Measurements from ENCODE around the gene CASTOR2.
"Not testable (repeated sequence)": the region's sequence is repeated elsewhere in the genome, so short reads cannot be mapped to it uniquely, and the experiment has no call there.

CASTOR2 gene

DNA sequence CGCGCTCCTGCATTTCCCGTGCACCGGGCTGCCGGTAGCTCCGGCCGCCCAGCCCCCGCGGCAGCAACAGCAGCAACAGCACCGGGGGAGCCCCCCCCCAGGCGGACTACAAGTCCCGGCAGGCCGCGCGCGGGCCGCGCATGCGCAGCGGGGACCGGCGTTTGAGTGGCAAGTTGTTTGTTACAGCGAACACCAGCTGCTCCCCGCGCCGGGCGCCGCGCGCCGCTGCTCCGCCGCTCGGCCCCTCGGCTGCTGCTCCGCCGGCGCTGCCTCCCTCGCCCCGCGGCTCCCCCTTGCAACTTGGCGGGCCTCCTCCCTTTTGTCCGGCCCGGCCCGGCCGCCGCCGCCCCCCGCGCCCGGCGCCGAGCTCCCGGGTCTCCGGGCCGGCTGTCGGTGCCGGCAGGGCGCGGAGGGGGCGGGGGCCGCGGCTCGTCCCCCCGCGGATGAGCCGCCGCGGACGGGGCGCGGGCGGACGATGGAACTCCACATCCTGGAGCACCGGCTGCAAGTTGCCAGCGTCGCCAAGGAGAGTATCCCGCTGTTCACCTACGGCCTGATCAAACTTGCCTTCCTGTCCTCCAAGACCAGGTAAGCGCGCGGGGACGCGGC is at the start of gene CASTOR2:
Gene CASTOR2 (plus strand): TSS at position 195 of the 609 bp plus-strand sequence. CDS start 281 bp downstream, at position 476.
- DNase-seq = not testable (repeated sequence)

DNA sequence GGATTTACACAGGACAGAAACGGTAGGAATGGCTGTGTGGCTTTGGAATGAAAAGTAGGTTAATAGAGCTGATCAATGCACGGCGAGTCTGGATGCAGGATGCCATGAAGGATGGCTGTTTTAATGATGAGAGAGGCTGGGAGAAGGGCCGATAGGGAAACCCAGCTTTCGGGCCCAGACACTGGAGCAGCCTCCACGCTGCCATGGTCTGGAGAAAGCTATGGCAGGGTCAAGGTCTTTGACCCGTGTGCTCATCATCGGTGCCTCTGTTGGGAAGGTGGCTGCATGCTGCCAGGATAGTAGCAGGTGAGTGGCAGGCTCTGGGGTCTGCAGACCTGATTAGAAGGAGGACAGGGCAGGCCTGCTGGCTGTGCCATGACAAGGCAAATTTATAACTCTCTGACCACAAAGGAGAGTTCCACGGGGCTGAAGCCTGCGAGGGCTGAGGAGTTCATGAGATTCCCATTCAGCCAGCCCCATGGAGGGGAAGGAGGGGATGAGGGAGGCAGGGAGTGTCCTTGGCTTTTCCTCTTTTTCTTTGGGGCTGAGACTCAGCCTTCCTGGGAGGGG is 42.1 kb upstream of the CASTOR2 start:
- DNase-seq = not testable (repeated sequence)

DNA sequence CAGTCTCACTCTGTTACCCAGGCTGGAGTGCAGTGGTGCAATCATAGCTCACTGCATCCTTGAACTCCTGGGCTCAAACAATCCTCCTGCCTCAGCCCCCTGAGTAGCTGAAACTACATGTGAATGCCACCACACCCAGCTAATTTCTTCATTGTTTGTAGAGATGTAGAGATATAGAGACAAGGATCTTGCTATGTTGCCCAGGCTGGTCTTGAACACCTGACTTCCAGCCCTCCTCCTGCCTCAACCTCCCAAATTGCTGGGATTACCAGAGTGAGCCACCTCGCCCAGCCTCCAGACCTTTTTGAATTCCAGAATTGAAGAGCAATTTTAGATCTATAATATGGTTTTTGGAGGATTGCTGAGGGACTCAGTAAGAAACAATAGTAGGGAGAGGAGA is 40.9 kb upstream of the CASTOR2 start:
- not testable (repeated sequence) for DNase-seq

DNA sequence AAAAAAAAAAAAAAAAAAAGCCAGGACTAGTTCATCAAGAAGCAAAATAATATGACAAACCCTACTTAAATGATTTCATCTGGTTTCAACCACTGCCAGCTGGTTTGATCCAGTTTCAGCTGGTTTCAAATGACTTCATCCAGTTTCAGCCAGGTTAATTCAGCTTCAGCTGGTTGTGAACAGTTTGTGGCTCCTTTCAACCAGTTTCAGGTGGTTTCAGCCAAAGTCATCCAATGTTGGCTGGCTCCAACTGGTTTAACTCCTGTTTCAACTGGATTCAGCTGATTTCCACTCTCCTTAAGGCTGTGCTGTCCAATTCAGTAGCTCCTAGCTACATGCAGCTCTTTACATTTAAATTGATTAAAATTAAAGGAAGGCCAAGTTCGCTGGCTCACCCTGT is 37.5 kb upstream of the CASTOR2 start:
- not testable (repeated sequence) for DNase-seq

DNA sequence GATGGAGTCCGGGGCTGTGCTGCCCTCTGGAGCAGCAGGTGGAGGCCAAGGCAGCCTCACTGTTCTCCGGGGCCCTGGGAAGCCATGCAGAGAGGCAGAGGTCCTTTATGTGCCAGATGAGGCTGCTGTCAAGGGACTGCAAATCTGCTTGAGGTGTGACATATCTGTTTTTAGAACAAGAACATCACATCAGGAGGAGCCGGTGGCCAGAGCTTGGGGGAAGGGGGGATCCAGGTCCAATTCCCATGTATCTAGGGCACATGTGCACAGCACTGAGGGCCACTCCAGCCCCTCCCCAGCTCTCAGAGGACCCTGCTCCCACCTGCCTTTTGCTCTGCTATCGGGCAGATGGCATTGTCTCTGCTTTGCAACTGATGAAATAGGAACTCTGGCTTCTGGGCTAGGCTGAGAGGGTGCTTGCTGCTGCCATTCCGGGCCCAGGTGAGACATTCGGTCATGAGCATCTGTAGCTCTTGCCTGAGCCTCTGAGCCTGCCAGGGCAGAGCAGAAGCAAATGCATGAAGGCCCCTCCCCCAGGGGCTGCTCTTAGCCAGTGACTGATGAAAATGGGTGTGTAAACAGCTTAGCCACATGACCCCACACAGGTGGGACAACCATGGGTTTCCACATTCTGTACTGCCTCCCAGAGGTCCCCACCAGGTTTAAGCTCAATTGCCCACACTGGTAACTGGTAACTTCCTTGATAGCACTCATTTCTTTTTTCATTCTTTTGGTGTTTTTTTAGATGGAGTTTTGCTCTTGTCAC is 32.8 kb upstream of the CASTOR2 start:
- not testable (repeated sequence) for DNase-seq

DNA sequence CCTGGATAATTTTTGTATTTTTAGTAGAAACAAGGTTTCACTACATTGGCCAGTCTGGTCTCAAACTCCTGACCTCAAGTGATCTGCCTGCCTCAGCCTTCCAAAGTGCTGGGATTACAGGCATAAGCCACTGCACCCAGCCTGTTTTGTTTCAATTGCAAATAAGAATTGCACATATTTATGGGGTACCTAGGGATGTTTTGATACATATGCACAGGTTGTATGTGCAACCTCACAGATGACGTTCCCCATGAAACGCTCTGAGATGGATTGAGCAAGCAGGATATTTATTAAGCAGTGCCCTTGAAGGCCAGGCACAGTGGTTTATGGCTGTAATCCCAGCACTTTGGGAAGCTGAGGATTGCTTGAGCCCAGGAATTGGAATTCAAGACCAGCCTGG is 25.1 kb upstream of the CASTOR2 start:
- DNase-seq = not testable (repeated sequence)

DNA sequence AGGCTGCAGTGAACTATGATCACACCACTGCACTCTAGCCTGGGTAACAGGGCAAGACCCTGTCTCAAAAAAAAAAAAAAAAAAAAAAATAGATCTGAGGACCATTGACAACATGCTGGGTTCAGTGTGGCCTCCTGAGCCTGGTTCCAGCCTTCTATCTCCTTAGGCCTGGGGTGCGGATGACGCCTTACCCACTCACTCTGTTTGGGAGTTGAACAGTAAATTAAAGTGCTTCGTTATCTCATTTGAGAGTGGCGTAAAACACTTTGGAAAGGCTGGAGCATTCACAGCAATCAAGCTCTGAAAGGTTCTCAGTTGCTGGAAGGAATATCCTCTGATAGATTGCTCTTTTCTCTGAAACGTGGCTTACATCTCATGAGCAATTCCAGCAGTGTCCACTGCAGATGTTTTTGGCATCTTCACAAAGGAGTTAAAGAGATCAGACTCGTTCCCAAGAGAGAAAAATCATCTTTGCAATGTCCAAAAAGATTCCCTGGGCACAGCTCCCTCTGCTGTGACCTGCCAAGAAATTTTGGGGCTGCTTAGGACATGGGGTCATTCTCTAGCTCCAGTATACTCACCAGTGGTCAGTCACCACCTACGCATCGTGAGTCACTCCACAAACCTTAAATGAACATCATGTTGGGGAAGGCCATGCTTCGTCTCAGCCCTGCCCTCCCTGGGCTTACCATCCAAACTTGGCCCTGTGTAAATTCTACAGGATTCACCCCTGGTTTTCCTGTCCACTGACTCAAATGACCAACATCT is 23.0 kb upstream of the CASTOR2 start:
- not testable (repeated sequence) for DNase-seq

DNA sequence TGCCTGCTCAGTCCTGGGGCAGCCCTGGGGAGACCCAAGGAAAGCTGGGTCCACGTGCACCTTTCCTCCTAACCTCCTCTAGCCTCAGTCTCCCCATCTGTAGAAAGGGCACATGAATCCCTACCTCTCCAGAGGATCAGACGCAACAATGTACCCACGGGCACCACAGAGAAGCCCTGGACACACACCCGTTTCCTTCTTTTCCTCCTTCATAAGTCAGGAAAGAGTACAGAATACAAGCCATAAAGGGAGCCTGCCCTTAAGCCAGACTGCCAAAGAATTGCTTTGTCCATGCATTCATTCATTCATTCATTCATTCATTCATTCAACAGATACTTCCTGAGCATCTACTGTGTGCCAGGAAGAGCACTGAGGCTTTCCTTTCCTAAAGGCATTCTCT is 20.6 kb upstream of the CASTOR2 start:
- DNase-seq = not testable (repeated sequence)

DNA sequence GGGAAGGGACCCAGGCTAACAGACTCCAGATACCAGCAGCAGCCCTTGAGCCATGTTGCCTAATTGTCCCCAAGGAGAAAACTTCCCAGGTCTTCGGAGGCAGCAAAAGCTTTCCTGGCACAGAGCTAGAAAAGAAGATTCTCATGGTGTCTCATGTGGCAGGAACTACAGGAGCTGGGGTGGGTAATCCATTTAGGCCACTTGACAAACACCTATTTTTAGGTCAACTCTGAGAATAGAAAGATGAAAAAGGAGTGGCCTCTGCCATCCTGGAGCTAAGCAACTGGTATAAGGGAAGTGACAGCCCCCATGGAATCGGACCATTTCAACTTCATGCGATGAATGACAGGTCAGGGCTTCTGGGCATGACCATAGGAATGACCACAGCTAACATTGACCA is 16.8 kb upstream of the CASTOR2 start:
- not testable (repeated sequence) for DNase-seq

DNA sequence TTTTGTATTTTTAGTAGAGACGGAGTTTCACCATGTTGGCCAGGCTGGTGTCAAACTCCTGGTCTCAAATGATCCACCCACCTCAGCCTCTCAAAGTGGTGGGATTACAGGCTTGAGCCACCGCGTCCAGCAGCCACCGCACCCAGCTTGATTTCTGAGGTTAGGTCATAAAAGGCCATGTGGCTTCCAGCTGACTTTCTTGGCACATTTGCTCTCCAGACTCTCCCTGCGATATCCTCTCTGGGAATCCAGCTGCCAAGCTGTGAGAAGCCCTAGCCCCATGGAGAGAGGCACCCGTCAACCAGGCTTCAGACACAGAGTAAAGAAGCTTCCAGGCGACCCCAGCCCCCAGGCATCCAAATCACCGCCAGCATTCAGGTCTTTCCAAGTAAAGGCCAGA is 10.7 kb upstream of the CASTOR2 start:
- DNase-seq = not testable (repeated sequence)

DNA sequence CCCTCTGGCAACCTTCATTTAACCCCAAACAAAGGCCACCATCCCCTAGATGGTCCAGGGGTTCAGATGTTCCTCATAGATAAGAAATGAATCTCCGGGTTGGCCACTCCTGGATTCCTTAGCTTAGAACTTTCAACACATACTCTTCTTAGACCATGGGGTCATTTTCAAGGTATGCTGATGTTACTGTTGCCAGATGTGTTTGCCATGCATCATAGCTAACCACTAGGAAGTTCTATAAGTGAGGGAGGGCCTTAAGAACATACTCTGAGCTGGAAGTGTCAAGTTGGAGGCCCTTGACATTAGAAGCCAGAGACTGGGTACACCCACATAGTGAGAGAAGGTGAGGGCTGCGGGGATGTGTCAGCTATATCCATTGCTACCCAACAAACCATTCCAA is 6.2 kb upstream of the CASTOR2 start:
- not testable (repeated sequence) for DNase-seq

DNA sequence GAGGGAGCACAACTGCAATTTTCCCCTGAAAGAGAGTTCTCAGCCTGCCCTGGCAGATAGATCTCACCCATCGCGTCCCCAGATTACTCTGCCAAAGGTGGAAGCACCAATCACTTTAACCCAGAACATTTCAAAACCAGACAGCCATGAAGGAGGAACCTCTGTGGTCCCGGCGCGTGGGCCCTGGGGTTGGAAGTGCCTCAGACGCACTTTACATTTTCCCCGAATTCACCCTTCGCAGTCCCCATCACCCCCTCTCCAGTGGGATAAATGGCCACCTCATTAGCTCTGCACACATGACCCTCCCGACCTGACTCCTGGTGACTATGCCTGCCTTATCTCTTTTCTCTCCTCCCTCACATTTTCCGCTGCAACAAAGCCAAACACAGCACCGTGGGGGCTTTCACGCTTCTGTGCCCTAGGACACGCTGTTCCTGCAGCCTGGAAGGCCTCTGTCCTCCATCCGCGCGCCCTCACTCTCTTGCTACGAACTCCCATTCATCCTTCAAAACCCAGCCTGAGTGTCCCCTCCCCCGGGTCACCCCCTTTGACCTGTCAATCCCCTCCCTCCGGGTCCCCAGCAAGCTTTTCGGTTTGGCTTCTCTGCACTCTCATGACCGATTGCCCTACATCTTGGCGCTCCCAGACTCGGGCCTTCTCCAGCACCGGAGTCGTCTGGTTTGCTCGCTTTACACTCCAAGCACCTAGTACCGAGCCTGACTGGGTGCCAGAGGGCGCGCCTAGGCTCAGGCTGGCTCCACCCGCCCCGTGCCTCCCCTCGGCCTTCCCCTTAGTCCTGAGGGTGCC is 598 bp upstream of the CASTOR2 start:
- DNase-seq = not testable (repeated sequence)

DNA sequence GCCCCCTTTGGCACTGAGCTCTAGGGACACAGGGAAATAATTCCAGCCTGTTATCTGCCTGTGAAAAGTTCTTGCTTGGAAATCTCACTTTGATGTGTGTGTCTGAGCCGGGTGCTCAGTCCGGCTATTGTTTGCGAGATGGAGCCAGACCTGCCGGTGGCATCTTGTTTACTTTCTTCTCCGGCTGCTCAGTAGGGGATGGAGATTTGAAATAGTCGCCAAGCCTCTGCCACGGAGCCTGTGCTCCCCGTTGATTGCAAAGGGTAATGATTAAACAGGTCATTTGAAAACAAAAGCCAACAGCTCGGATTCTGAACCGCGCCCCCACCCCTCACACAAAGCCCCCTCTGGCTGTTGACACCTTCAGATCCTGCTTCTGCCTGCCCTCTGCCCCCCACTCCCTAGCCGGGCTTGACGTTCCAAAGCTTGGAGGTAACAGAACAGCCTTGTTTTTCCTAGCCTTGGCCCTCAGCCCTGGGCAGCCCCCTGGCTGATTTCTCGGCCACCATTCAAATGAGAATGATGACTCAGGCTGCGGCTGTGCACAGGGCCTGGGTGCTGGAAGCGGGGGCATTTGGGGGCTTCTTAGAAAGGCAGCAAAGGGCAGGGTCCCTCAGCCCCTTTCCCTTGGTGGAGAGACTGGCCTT is 1.8 kb downstream of the CASTOR2 start:
- DNase-seq = not testable (repeated sequence)

DNA sequence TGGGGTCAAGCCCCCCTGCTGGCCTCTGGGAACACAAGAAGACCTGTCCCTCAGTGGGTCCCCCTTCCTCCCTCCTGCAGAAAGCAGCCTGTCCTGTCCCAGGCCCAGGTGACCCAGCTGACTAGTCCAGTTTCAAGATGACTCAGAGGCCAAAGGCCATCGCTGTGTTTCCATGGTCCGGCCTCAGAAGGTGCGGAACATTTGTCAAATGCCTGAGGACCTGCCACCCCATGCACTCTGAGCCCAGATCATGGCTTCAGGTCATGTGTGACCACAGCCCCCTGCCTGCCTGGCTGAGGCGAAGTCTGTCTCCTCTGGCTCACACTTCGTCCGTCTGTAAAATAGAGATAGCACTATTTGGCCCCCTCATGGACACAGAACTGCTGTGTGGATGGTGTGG is 2.4 kb downstream of the CASTOR2 start:
- DNase-seq = not testable (repeated sequence)

DNA sequence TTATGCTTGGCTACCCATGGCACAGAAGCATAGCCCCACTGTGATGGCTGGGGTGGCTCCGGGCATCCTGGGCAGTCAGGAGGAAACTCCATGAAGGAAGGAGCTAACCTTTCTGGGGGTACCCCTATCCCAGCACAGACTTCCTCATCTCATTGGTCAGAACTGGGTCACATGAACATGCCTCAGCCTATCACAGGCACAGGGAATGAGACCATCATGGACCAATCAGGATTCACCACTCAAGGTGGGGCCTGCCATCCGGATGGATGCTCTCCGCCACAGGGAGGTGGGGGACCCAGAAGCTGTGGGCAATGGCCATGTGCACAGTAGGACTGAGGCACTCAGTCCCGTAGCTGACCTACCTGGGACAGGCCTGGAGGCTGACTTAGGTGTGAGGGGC is 6.9 kb downstream of the CASTOR2 start:
- not testable (repeated sequence) for DNase-seq

DNA sequence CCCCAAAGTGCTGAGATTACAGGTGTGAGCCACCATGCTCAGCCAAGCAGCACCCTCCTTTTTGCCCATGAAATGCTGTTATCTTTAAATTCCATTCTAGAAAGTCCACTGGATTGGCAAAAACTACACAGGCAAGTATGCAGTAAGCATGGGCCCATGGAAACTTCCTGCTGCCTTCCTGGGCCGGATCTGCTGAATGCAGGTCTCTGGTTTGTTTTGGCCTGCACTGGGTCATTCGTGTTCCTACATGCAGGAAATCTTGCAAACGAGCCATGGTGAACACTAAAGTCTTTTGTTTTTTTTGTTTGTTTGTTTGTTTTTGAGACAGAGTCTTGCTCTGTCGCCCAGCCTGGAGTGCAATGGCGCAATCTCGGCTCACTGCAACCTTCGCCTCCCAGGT is 7.9 kb downstream of the CASTOR2 start:
- not testable (repeated sequence) for DNase-seq

DNA sequence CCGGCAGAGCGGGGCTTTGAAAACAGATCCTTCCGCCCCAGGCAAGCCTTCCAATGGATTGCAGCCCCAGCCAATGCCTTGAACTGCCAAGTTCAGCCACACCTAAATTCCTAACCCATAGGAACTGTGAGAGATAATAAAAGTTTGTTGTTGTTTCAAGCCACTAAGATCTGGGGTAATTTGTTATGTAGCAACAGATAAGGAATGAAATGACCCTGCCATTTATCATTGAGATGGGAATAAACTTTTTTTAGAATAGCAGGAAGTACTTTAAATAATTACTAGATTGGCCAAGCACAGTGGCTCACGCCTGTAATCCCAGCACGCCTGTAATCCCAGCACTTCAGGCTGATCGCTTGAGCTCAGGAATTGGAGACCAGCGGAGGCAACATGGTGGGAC is 11.5 kb downstream of the CASTOR2 start:
- DNase-seq = not testable (repeated sequence)

DNA sequence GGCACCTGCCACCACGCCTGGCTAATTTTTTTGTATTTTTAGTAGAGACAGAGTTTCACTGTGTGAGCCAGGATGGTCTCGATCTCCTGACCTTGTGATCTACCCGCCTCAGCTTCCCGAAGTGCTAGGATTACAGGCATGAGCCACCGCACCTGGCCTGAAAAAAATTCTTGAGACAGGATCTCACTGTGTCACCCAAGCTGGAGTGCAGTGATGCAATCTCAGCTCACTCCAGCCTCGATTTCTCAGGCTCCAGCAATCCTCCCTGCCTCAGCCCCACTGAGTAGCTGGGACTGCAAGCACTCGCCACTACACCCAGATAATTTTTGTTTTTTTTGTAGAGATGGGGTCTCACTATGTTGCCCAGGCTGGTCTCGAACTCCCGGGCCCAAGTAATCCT is 13.0 kb downstream of the CASTOR2 start:
- DNase-seq = not testable (repeated sequence)

DNA sequence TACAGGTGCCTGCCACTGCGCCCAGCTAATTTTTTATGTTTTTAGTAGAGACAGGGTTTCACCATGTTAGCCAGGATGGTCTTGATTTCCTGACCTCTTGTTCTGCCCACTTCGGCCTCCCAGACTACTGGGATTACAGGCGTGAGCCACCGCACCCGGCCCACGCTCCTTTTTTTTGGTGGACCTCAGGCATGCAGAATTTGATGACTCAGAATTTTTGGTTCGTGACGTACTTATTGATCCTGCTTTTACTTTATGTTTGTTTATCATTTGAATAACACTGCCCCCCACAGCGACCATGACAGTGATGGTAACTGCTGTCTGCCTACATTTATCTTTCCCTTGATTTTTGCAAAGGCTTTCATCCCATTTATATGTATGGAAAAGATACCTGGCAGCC is 23.9 kb downstream of the CASTOR2 start:
- DNase-seq = not testable (repeated sequence)

DNA sequence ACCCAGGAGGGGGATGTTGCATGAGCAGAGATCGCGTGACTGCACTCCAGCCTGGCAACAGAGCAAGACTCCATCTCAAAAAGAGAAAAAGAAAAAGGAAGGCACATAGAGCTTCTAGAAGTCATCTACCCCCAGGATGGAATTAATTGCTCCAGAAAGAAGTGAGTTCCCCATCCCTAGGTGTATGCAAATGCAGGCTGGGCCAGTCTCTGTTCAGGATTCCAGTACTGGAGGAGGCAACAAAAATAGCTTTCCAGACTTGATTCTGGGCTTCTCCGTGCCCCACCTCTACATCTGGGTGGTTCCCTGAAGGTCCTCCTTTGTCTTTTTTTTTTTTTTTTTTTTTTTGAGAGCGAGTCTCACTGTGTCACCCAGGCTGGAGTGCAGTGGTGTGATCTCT is 28.6 kb downstream of the CASTOR2 start:
- no peak for DNase-seq

DNA sequence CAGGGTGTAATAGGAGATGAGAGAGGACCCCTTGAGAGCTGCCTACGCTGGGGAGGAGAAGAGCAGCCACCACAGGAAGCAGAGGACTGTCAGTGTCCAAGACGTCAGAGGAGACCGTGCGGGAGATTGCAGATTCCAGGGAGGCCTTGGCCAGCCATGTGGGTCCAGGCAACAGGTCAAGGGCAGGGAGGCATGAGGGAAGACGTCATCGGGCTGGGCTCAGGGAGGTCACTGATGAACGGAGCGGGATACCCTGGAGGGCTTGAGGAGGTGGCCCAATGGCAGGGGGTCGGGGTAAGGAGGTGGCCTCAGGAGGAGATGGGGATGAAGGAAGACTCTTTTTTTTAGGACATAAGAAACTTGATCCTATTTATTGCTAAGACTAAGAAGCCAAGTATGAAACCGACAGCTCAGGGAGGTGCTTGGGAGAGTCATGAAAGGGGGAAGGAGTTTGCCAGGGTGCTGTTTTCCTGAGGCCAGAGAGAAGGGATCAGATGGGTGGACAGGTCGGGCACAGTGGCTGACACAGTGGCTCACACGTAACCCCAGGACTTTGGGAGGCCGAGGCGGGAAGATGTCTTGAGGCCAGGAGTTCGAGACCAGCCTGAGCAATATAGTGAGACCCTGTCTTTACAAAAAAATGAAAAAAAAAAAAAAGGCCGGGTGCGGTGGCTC is 30.5 kb downstream of the CASTOR2 start:
- not testable (repeated sequence) for DNase-seq

Data from fibroblast of upper back skin (primary cell).